Thyroid gland (tissue), 4 donors: ENCODE measurements around the gene GAREM1. TPM values are rescaled to one million over a fixed set of nuclear protein-coding genes. Genes with fewer than 3 reads are reported as not detected.

Experiments used
- DNase-seq, 2 donors: peaks; one replicate each; pipeline ENCODE4 v3.0.0-alpha.2; 2019
- H3K27ac ChIP-seq, 3 donors: fragments of 200-600 bp; sonication (generic); 1 replicate in 2 of 3; 2 replicates in 1 of 3; pipeline ENCODE4 v1.5.1; 2016 to 2019; ENCODE audit warnings: mild to moderate bottlenecking in 1 of 3, moderate library complexity in 1 of 3
- H3K27me3 ChIP-seq: fragments of 200-600 bp; sonication (generic); one replicate; pipeline ENCODE4 v1.5.1; 2019
- H3K36me3 ChIP-seq, 2 donors: fragments of 200-600 bp; sonication (generic); one replicate each; pipeline ENCODE4 v1.5.1; 2016 to 2019
- H3K4me1 ChIP-seq, 2 donors: fragments of 200-600 bp; sonication (generic); one replicate each; pipeline ENCODE4 v1.5.1; 2017 to 2019
- H3K4me3 ChIP-seq, 3 donors: fragments of 200-600 bp; sonication (generic); replicated peaks in 1 of 3; 1 replicate in 2 of 3; 2 replicates in 1 of 3; pipeline ENCODE4 v1.5.1; 2016; ENCODE audit warnings: mild to moderate bottlenecking in 1 of 3
- H3K9me3 ChIP-seq: fragments of 200-600 bp; sonication (generic); one replicate; pipeline ENCODE4 v1.5.1; 2017
- POLR2A ChIP-seq, 2 donors: fragments of 450-650 bp; IDR thresholded peaks; one replicate each; pipeline ENCODE4 v1.6.1; 2017; ENCODE audit warnings: antibody characterized with exemption in 2 of 2, mild to moderate bottlenecking in 2 of 2, moderate library complexity in 1 of 2
- WGBS, 2 donors: methylation state at CpG; one replicate each; pipeline ENCODE4 v1.1.5; 2017; 5-methylcytosine and 5-hydroxymethylcytosine counted together
- intact Hi-C: fragments of 100-400 bp; cut with DNase I; formaldehyde crosslinking; loops from one replicate; pipeline ENCODE4 v1.15.1; 2023
- total RNA-seq, 4 donors: library from RNA; depleted of rRNA; stranded (reverse); fragments of >200 nt; gene quantifications; one replicate each; pipeline ENCODE4 v1.2.3, GENCODE V29; 2016
- TF ChIP-seq, protein P1 (sequence below), 6 experiments: fragments of 200-600 bp in 3 of 6; fragments of 450-650 bp in 3 of 6; sonication (generic) in 3 of 6; IDR thresholded peaks; one replicate each; pipeline ENCODE4 v1.5.1; 2016 to 2019; ENCODE audit warnings: antibody characterized with exemption in 6 of 6, mild to moderate bottlenecking in 2 of 6, inconsistent platforms in 1 of 6, moderate library complexity in 1 of 6

The GAREM1 gene
- total RNA-seq, 4 donors from 2014 or later, result 4.6 to 6.8 (median 5.8) TPM

- no peaks in the 10 kb centered on the region for H3K9me3 ChIP-seq
- DNase-seq, result no peak
- H3K36me3 ChIP-seq, result no peaks in the 10 kb centered on the region
- intact Hi-C loops, result no loop called here
- H3K27ac ChIP-seq, result no peak overlapping the region
- TF ChIP-seq, protein P1, sequence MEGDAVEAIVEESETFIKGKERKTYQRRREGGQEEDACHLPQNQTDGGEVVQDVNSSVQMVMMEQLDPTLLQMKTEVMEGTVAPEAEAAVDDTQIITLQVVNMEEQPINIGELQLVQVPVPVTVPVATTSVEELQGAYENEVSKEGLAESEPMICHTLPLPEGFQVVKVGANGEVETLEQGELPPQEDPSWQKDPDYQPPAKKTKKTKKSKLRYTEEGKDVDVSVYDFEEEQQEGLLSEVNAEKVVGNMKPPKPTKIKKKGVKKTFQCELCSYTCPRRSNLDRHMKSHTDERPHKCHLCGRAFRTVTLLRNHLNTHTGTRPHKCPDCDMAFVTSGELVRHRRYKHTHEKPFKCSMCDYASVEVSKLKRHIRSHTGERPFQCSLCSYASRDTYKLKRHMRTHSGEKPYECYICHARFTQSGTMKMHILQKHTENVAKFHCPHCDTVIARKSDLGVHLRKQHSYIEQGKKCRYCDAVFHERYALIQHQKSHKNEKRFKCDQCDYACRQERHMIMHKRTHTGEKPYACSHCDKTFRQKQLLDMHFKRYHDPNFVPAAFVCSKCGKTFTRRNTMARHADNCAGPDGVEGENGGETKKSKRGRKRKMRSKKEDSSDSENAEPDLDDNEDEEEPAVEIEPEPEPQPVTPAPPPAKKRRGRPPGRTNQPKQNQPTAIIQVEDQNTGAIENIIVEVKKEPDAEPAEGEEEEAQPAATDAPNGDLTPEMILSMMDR (IDR thresholded peaks at IDR 0.05), result no peak
- no peak for TF ChIP-seq POLR2A (IDR thresholded peaks at IDR 0.05)
- H3K4me3 ChIP-seq, result no peak overlapping the region
- H3K4me1 ChIP-seq, result no peaks in the 10 kb centered on the region
- no peaks in the 10 kb centered on the region for H3K27me3 ChIP-seq
- WGBS, 2 donors, result 80 to 86% methylated on average over 5 of the region's 5 CpGs
These were observed 212.0 kb downstream of the GAREM1 start for GRCh38 chr18:32258558-32259204.

DNA sequence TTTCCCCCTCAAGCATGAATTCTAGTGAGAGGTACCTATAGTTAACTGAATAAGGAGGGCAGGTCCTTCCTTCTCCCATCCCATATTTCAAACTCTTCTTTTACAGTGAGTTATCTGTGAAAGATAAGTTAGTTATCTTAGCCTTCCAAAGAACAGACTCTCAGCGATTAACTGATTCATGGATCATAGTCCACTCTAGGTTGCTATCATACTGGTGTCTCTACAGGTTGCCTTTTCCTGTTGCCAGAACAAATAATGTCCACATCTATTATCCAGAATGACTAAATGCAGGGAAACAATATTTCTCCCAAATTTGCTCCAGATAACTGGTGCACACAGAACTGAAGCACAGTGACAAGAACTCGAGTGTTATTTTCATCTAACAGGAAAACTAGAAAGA lies 212.5 kb downstream of the GAREM1 start:
- Histone ChIP-seq H3K9me3 (no peaks in the 10 kb centered on the region), H3K27ac (no peak overlapping the region), H3K27me3 (no peaks in the 10 kb centered on the region), H3K4me3 (no peak overlapping the region), H3K4me1 (no peaks in the 10 kb centered on the region), H3K36me3 (no peaks in the 10 kb centered on the region)
- DNase-seq, result no peak
- WGBS, 2 donors, result 82 to 88% methylated on average over 2 of the region's 2 CpGs
- intact Hi-C loops, result no loop called here
- no peak for TF ChIP-seq POLR2A (IDR thresholded peaks at IDR 0.05)
- TF ChIP-seq, protein P1 (IDR thresholded peaks at IDR 0.05), result no peak

GRCh38 chr18:32257084-32257785 lies 213.4 kb downstream of the GAREM1 start:
- 85 to 86% methylated on average over 5 of the region's 5 CpGs for WGBS, 2 donors
- DNase-seq, result no peak

DNA sequence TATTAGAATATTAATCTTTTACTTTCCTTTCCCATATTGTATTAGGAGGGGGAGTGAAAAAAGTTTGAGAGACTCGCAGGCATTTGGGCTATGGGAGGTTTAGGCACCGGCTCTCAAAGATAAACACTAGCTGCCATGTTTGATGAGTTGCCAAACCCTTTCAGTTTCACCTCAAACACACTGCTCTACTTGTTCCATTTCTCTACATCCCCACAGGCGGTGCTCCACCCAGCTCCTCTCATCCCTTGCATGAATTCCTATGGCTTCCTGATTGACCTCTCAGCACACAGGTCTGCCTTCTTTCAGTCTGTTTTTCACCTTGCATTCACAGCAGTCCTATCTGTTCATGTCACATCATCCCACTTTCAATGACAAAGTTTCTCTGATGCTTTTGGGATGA lies 215.1 kb downstream of the GAREM1 start:
- Histone ChIP-seq H3K4me1 (peaks cover 0 to 6% of the 10 kb centered on the region in 2 donors), H3K27ac (no peak overlapping the region), H3K27me3 (no peaks in the 10 kb centered on the region), H3K36me3 (no peaks in the 10 kb centered on the region), H3K4me3 (no peak overlapping the region), H3K9me3 (no peaks in the 10 kb centered on the region)
- intact Hi-C loops, result no loop called here
- TF ChIP-seq, protein P1 (IDR thresholded peaks at IDR 0.05), result no peak
- TF ChIP-seq POLR2A (IDR thresholded peaks at IDR 0.05), result no peak
- 74 to 94% methylated on average over 3 of the region's 3 CpGs for WGBS, 2 donors
- DNase-seq, result no peak

More at GRCh38 chr18:32257084-32257785, 213.4 kb downstream of the GAREM1 start:
- no peaks in the 10 kb centered on the region for H3K27me3 ChIP-seq
- no peaks in the 10 kb centered on the region for H3K36me3 ChIP-seq
- no peak overlapping the region for H3K27ac ChIP-seq
- intact Hi-C loops, result no loop called here
- no peak overlapping the region for H3K4me3 ChIP-seq
- no peaks in the 10 kb centered on the region for H3K4me1 ChIP-seq
- TF ChIP-seq, protein P1 (IDR thresholded peaks at IDR 0.05), result no peak
- TF ChIP-seq POLR2A (IDR thresholded peaks at IDR 0.05), result no peak
- H3K9me3 ChIP-seq, result no peaks in the 10 kb centered on the region
